ENCODE data around the gene CHRND.

GRCh38 chr2:232488097-232488711 is 37.8 kb upstream of the CHRND start:
- TF ChIP-seq, protein P1, sequence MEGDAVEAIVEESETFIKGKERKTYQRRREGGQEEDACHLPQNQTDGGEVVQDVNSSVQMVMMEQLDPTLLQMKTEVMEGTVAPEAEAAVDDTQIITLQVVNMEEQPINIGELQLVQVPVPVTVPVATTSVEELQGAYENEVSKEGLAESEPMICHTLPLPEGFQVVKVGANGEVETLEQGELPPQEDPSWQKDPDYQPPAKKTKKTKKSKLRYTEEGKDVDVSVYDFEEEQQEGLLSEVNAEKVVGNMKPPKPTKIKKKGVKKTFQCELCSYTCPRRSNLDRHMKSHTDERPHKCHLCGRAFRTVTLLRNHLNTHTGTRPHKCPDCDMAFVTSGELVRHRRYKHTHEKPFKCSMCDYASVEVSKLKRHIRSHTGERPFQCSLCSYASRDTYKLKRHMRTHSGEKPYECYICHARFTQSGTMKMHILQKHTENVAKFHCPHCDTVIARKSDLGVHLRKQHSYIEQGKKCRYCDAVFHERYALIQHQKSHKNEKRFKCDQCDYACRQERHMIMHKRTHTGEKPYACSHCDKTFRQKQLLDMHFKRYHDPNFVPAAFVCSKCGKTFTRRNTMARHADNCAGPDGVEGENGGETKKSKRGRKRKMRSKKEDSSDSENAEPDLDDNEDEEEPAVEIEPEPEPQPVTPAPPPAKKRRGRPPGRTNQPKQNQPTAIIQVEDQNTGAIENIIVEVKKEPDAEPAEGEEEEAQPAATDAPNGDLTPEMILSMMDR (IDR thresholded peaks at IDR 0.05) = no peak
- no peak for TF ChIP-seq POLR2A (IDR thresholded peaks at IDR 0.05)
